Left kidney (tissue), 8 donors: ENCODE results near the gene TPGS1. TPM values are rescaled to one million over a fixed set of nuclear protein-coding genes. Genes with fewer than 3 reads are reported as not detected.

Source experiments
- DNase-seq: peaks from one replicate; pipeline ENCODE4 v3.0.0-alpha.2; 2013
- long read RNA-seq, 8 donors: transcript quantifications; one replicate each; lab custom pipeline, GENCODE V29; 2026
- polyA plus RNA-seq: library from polyadenylated mRNA; unstranded; fragments of 120-200 nt; gene quantifications from one replicate; pipeline ENCODE4 v1.2.1, GENCODE V29; 2013; ENCODE audit not compliant: insufficient read length

TPGS1 gene
- polyA plus RNA-seq, result 5.9 TPM
- long read RNA-seq, donor 1, transcript TPGS1-201 (2 exons, 1,114 nt), result major isoform, 29 of 40 reads
- long read RNA-seq, donor 1, partial matches to known transcripts, result 0 of 40 reads
- long read RNA-seq, donor 1, other reads (novel, unspliced or antisense), result 9 of 40 reads
- long read RNA-seq, donor 2, transcript TPGS1-201 (2 exons, 1,114 nt), result major isoform, 17 of 25 reads
- long read RNA-seq, donor 2, partial matches to known transcripts, result 6 of 25 reads
- long read RNA-seq, donor 2, other reads (novel, unspliced or antisense), result 0 of 25 reads
- long read RNA-seq, donor 3, transcript TPGS1-201 (2 exons, 1,114 nt), result major isoform, 10 of 12 reads
- long read RNA-seq, donor 3, partial matches to known transcripts, result 0 of 12 reads
- long read RNA-seq, donor 3, other reads (novel, unspliced or antisense), result 0 of 12 reads
- long read RNA-seq, donor 4, partial matches to known transcripts, result 8 of 12 reads
- long read RNA-seq, donor 4, other reads (novel, unspliced or antisense), result 0 of 12 reads
- long read RNA-seq, donor 5, transcript TPGS1-201 (2 exons, 1,114 nt), result major isoform, 44 of 51 reads
- long read RNA-seq, donor 5, partial matches to known transcripts, result 5 of 51 reads
- long read RNA-seq, donor 5, other reads (novel, unspliced or antisense), result 0 of 51 reads
- long read RNA-seq, donor 6, transcript TPGS1-201 (2 exons, 1,114 nt), result major isoform, 22 of 29 reads
- long read RNA-seq, donor 6, partial matches to known transcripts, result 7 of 29 reads
- long read RNA-seq, donor 6, other reads (novel, unspliced or antisense), result 0 of 29 reads
- long read RNA-seq, donor 7, transcript TPGS1-202 (1 exons, 2,873 nt), result minor isoform, 5 of 49 reads
- long read RNA-seq, donor 7, transcript TPGS1-201 (2 exons, 1,114 nt), result major isoform, 44 of 49 reads
- long read RNA-seq, donor 7, partial matches to known transcripts, result 0 of 49 reads
- long read RNA-seq, donor 7, other reads (novel, unspliced or antisense), result 0 of 49 reads
- long read RNA-seq, donor 8, transcript TPGS1-201 (2 exons, 1,114 nt), result major isoform, 12 of 13 reads
- long read RNA-seq, donor 8, partial matches to known transcripts, result 0 of 13 reads
- long read RNA-seq, donor 8, other reads (novel, unspliced or antisense), result 0 of 13 reads

GRCh38 chr19:507286-508203 lies at the start of gene TPGS1:
Gene TPGS1 (plus strand): TSS chr19:507497. CDS start chr19:507507, 10 bp downstream.
- DNase-seq, result no peak

GRCh38 chr19:457636-458035 lies 49.7 kb upstream of the TPGS1 start:
- no peak for DNase-seq

GRCh38 chr19:458091-459042 lies 48.9 kb upstream of the TPGS1 start:
- DNase-seq, result no peak

GRCh38 chr19:459724-460511 lies 47.4 kb upstream of the TPGS1 start:
- DNase-seq, result peak; percentile 68

GRCh38 chr19:460877-461720 lies 46.2 kb upstream of the TPGS1 start, which contains the start of gene SHC2:
Gene SHC2 (minus strand): TSS chr19:461033. CDS start chr19:460996, 37 bp downstream.
- no peak for DNase-seq

- DNase-seq, result no peak
Observed at GRCh38 chr19:461721-462551, 45.4 kb upstream of the TPGS1 start.

GRCh38 chr19:463483-464207 lies 43.7 kb upstream of the TPGS1 start:
- no peak for DNase-seq

GRCh38 chr19:464208-464545 lies 43.1 kb upstream of the TPGS1 start:
- no peak for DNase-seq

GRCh38 chr19:465056-465816 lies 42.1 kb upstream of the TPGS1 start:
- no peak for DNase-seq

GRCh38 chr19:467554-467953 lies 39.7 kb upstream of the TPGS1 start:
- no peak for DNase-seq

- DNase-seq, result no peak
Observed at GRCh38 chr19:468587-469256, 38.6 kb upstream of the TPGS1 start.

GRCh38 chr19:469833-470232 lies 37.5 kb upstream of the TPGS1 start:
- no peak for DNase-seq

GRCh38 chr19:470701-471100 lies 36.6 kb upstream of the TPGS1 start:
- no peak for DNase-seq

- no peak for DNase-seq
Observed at GRCh38 chr19:472005-472858, 35.1 kb upstream of the TPGS1 start.
